Stimulated activated naive CD8-positive, alpha-beta T cell treated with anti-CD3 and anti-CD28 coated beads, Interleukin-15, amount 100 ng/mL, for 72 hours (primary cell): Measurements from ENCODE around the gene SH3GL1.

Experiments
- ATAC-seq: fragments of 150-1000 bp; cut with Tn5 transposase; 2 replicates; pipeline ENCODE4 v1.10.0; 2021; ENCODE audit warnings: mild to moderate bottlenecking, moderate library complexity
- DNase-seq, 2 donors: peaks; one replicate each; pipeline ENCODE4 v3.0.0; 2021 to 2022
- H3K27ac Mint-ChIP-seq, 2 donors: one replicate each; pipeline ENCODE4 v1.8.0; 2022; ENCODE audit warnings: mild to moderate bottlenecking in 2 of 2, mixed read lengths in 2 of 2, moderate library complexity in 2 of 2
- H3K27me3 Mint-ChIP-seq: one replicate; pipeline ENCODE4 v1.8.0; 2022; ENCODE audit warnings: mixed read lengths
- H3K4me1 Mint-ChIP-seq: one replicate; pipeline ENCODE4 v1.8.0; 2022; ENCODE audit warnings: mild to moderate bottlenecking, mixed read lengths
- H3K4me3 Mint-ChIP-seq, 2 donors: one replicate each; pipeline ENCODE4 v1.8.0; 2022; ENCODE audit warnings: mild to moderate bottlenecking in 2 of 2, mixed read lengths in 2 of 2, moderate library complexity in 1 of 2
- H3K9me3 Mint-ChIP-seq, 2 donors: one replicate each; pipeline ENCODE4 v1.8.0; 2022; ENCODE audit warnings: mixed read lengths in 2 of 2

SH3GL1 gene

GRCh38 chr19:4391701-4392483 lies 8.5 kb downstream of the SH3GL1 start:
- ATAC-seq (no peak), DNase-seq (no peak)
- Mint-ChIP-seq H3K4me3 (no peak overlapping the region), H3K27ac (no peak overlapping the region), H3K4me1 (peaks cover 71% of the 10 kb centered on the region), H3K27me3 (no peaks in the 10 kb centered on the region), H3K9me3 (no peaks in the 10 kb centered on the region)

- ATAC-seq (no peak), DNase-seq (no peak)
- H3K27ac Mint-ChIP-seq, result no peak overlapping the region
- H3K27me3 Mint-ChIP-seq, result no peaks in the 10 kb centered on the region
- H3K9me3 Mint-ChIP-seq, result no peaks in the 10 kb centered on the region
- peaks cover 65% of the 10 kb centered on the region for H3K4me1 Mint-ChIP-seq
- no peak overlapping the region for H3K4me3 Mint-ChIP-seq
Measured at GRCh38 chr19:4391306-4391693, 9.0 kb downstream of the SH3GL1 start.

- H3K27me3 Mint-ChIP-seq, result no peaks in the 10 kb centered on the region
- H3K4me3 Mint-ChIP-seq, result no peak overlapping the region
- peaks cover 61% of the 10 kb centered on the region for H3K4me1 Mint-ChIP-seq
- H3K9me3 Mint-ChIP-seq, result no peaks in the 10 kb centered on the region
- ATAC-seq (no peak), DNase-seq (no peak)
- H3K27ac Mint-ChIP-seq, result peak overlapping the region; percentile 72 to 97
Measured at GRCh38 chr19:4390567-4391305, 9.6 kb downstream of the SH3GL1 start.

- Mint-ChIP-seq H3K27ac (peak overlapping the region; percentile 55 to 97), H3K4me1 (peaks cover 55% of the 10 kb centered on the region), H3K9me3 (no peaks in the 10 kb centered on the region), H3K4me3 (peak overlapping the region in 1 of 2 donors; percentile 51), H3K27me3 (no peaks in the 10 kb centered on the region)
- DNase-seq (no peak), ATAC-seq (no peak)
Measured at GRCh38 chr19:4390017-4390566, 10.3 kb downstream of the SH3GL1 start.

- DNase-seq (no peak), ATAC-seq (no peak)
- H3K27ac Mint-ChIP-seq, result peak overlapping the region in 1 of 2 donors; percentile 55
- no peak overlapping the region for H3K4me3 Mint-ChIP-seq
- no peaks in the 10 kb centered on the region for H3K9me3 Mint-ChIP-seq
- H3K4me1 Mint-ChIP-seq, result peaks cover 50% of the 10 kb centered on the region
- no peaks in the 10 kb centered on the region for H3K27me3 Mint-ChIP-seq
Measured at GRCh38 chr19:4389511-4390016, 10.8 kb downstream of the SH3GL1 start.

- ATAC-seq, result no peak
- H3K27ac Mint-ChIP-seq, result no peak overlapping the region
- no peaks in the 10 kb centered on the region for H3K9me3 Mint-ChIP-seq
- H3K4me3 Mint-ChIP-seq, result no peak overlapping the region
- H3K4me1 Mint-ChIP-seq, result peaks cover 44% of the 10 kb centered on the region
- H3K27me3 Mint-ChIP-seq, result no peaks in the 10 kb centered on the region
- no peak for DNase-seq
Measured at GRCh38 chr19:4389064-4389375, 11.3 kb downstream of the SH3GL1 start.

- ATAC-seq (no peak), DNase-seq (no peak)
- Mint-ChIP-seq H3K27me3 (no peaks in the 10 kb centered on the region), H3K27ac (peak overlapping the region; percentile 6 to 92), H3K4me1 (peaks cover 42% of the 10 kb centered on the region), H3K9me3 (no peaks in the 10 kb centered on the region), H3K4me3 (no peak overlapping the region)
Measured at GRCh38 chr19:4388337-4389063, 11.8 kb downstream of the SH3GL1 start.

- Mint-ChIP-seq H3K4me3 (no peak overlapping the region), H3K9me3 (no peaks in the 10 kb centered on the region), H3K4me1 (peaks cover 40% of the 10 kb centered on the region), H3K27me3 (no peaks in the 10 kb centered on the region), H3K27ac (peak overlapping the region in 1 of 2 donors; percentile 34)
- no peak for DNase-seq
- no peak for ATAC-seq
Measured at GRCh38 chr19:4386041-4386782, 14.1 kb downstream of the SH3GL1 start.

GRCh38 chr19:4385291-4386040 lies 14.9 kb downstream of the SH3GL1 start:
- H3K27ac Mint-ChIP-seq, result no peak overlapping the region
- peaks cover 40% of the 10 kb centered on the region for H3K4me1 Mint-ChIP-seq
- no peaks in the 10 kb centered on the region for H3K27me3 Mint-ChIP-seq
- no peak overlapping the region for H3K4me3 Mint-ChIP-seq
- H3K9me3 Mint-ChIP-seq, result no peaks in the 10 kb centered on the region
- no peak for DNase-seq
- ATAC-seq, result no peak

GRCh38 chr19:4380254-4380727 lies 20.1 kb downstream of the SH3GL1 start:
- peak overlapping the region; percentile 73 to 87 for H3K4me3 Mint-ChIP-seq
- no peaks in the 10 kb centered on the region for H3K27me3 Mint-ChIP-seq
- peak; percentile 26 to 40 for DNase-seq
- no peaks in the 10 kb centered on the region for H3K9me3 Mint-ChIP-seq
- H3K27ac Mint-ChIP-seq, result peak overlapping the region in 1 of 2 donors; percentile 59
- ATAC-seq, result peak; percentile 77
- H3K4me1 Mint-ChIP-seq, result peaks cover 78% of the 10 kb centered on the region

- H3K27me3 Mint-ChIP-seq, result no peaks in the 10 kb centered on the region
- peak; percentile 24 to 46 for DNase-seq
- no peaks in the 10 kb centered on the region for H3K9me3 Mint-ChIP-seq
- H3K4me3 Mint-ChIP-seq, result peak overlapping the region; percentile 73 to 87
- H3K27ac Mint-ChIP-seq, result peak overlapping the region; percentile 71 to 73
- peak; percentile 68 for ATAC-seq
- H3K4me1 Mint-ChIP-seq, result peaks cover 84% of the 10 kb centered on the region
Measured at GRCh38 chr19:4379383-4380253, 20.7 kb downstream of the SH3GL1 start.

- H3K27ac Mint-ChIP-seq, result no peak overlapping the region
- peak overlapping the region; percentile 73 to 87 for H3K4me3 Mint-ChIP-seq
- no peak for DNase-seq
- ATAC-seq, result no peak
- no peaks in the 10 kb centered on the region for H3K27me3 Mint-ChIP-seq
- H3K4me1 Mint-ChIP-seq, result peaks cover 89% of the 10 kb centered on the region
- H3K9me3 Mint-ChIP-seq, result no peaks in the 10 kb centered on the region
Measured at GRCh38 chr19:4378886-4379285, 21.5 kb downstream of the SH3GL1 start.

GRCh38 chr19:4376991-4377781 lies 23.2 kb downstream of the SH3GL1 start:
- H3K27ac Mint-ChIP-seq, result peak overlapping the region in 1 of 2 donors; percentile 27
- H3K4me1 Mint-ChIP-seq, result peaks cover 95% of the 10 kb centered on the region
- DNase-seq (no peak), ATAC-seq (no peak)
- H3K4me3 Mint-ChIP-seq, result peak overlapping the region in 1 of 2 donors; percentile 19
- no peaks in the 10 kb centered on the region for H3K9me3 Mint-ChIP-seq
- no peaks in the 10 kb centered on the region for H3K27me3 Mint-ChIP-seq
